G401.6 (cell line): Measurements from ENCODE around the gene ATP2C1.

Experiments
- FAIRE-seq: peaks from 2 replicates; lab custom pipeline; 2012; peaks lifted over from hg19 to GRCh38; lab: Jason Lieb, UNC

The ATP2C1 gene

GRCh38 chr3:130894986-130895280, 1.0 kb downstream of the ATP2C1 start:
- FAIRE-seq = no peak

- FAIRE-seq = no peak
Measured at GRCh38 chr3:130895690-130896488, 2.0 kb downstream of the ATP2C1 start.

GRCh38 chr3:130897316-130897715, 3.4 kb downstream of the ATP2C1 start:
- no peak for FAIRE-seq

GRCh38 chr3:130900959-130901358, 7.1 kb downstream of the ATP2C1 start:
- FAIRE-seq = no peak

- FAIRE-seq = no peak
Measured at GRCh38 chr3:130901463-130902204, 7.8 kb downstream of the ATP2C1 start.

GRCh38 chr3:130903412-130903908, 9.6 kb downstream of the ATP2C1 start:
- FAIRE-seq = no peak

- FAIRE-seq = no peak
Measured at GRCh38 chr3:130904491-130904890, 10.6 kb downstream of the ATP2C1 start.

GRCh38 chr3:130905551-130905950, 11.7 kb downstream of the ATP2C1 start:
- no peak for FAIRE-seq

GRCh38 chr3:130906374-130906995, 12.6 kb downstream of the ATP2C1 start:
- no peak for FAIRE-seq

- FAIRE-seq = no peak
Measured at GRCh38 chr3:130907500-130907899, 13.6 kb downstream of the ATP2C1 start.

GRCh38 chr3:130907966-130908365, 14.1 kb downstream of the ATP2C1 start:
- no peak for FAIRE-seq

GRCh38 chr3:130915567-130916292, 21.8 kb downstream of the ATP2C1 start:
- FAIRE-seq = no peak

GRCh38 chr3:130916507-130917167, 22.8 kb downstream of the ATP2C1 start:
- FAIRE-seq = no peak

GRCh38 chr3:130918328-130918727, 24.4 kb downstream of the ATP2C1 start:
- no peak for FAIRE-seq

GRCh38 chr3:130925628-130926027, 31.7 kb downstream of the ATP2C1 start:
- no peak for FAIRE-seq

- no peak for FAIRE-seq
Measured at GRCh38 chr3:130926504-130926903, 32.6 kb downstream of the ATP2C1 start.

GRCh38 chr3:130929804-130930203, 35.9 kb downstream of the ATP2C1 start:
- FAIRE-seq = no peak

GRCh38 chr3:130932979-130933378, 39.1 kb downstream of the ATP2C1 start:
- no peak for FAIRE-seq

- no peak for FAIRE-seq
Measured at GRCh38 chr3:130933801-130934345, 40.0 kb downstream of the ATP2C1 start.

GRCh38 chr3:130934442-130935089, 40.7 kb downstream of the ATP2C1 start:
- FAIRE-seq = no peak
